Fibroblast of lung (primary cell): Measurements from ENCODE around the gene TUBGCP5. TPM values are rescaled to one million over a fixed set of nuclear protein-coding genes. Genes with fewer than 3 reads are reported as not detected.

Experiments used
- DNase-seq, 2 donors: peaks; one replicate each; pipeline versions ENCODE4 v3.0.0 to v3.0.0-alpha.2; 2010; ENCODE audit warnings: low read depth in 2 of 2
- H2AFZ ChIP-seq: 2 replicates; pipeline ENCODE4 v1.5.1; 2012; ENCODE audit warnings: low read length, control low read depth, inconsistent platforms
- H3K27ac ChIP-seq: 2 replicates; pipeline ENCODE4 v1.5.1; 2011; ENCODE audit warnings: low read length, control low read depth; ENCODE audit not compliant: insufficient read depth
- H3K27me3 ChIP-seq: 2 replicates; pipeline ENCODE4 v1.5.1; 2011; ENCODE audit warnings: mild to moderate bottlenecking, low read length; ENCODE audit not compliant: control insufficient read depth, insufficient read depth
- H3K36me3 ChIP-seq: 2 replicates; pipeline ENCODE4 v1.5.1; 2011; ENCODE audit warnings: low read length; ENCODE audit not compliant: control insufficient read depth, insufficient read depth
- H3K4me1 ChIP-seq: 2 replicates; pipeline ENCODE4 v1.5.1; 2011; ENCODE audit warnings: low read length; ENCODE audit not compliant: control insufficient read depth, insufficient read depth; ENCODE audit errors: extremely low read depth
- H3K4me2 ChIP-seq: 2 replicates; pipeline ENCODE4 v1.5.1; 2011; ENCODE audit warnings: low read length, control low read depth; ENCODE audit not compliant: insufficient read depth; ENCODE audit errors: extremely low read depth
- H3K4me3 ChIP-seq, 4 experiments: fragments of 200-600 bp in 1 of 4; sonication (generic) in 1 of 4; replicated peaks in 1 of 4; 2 replicates each; pipeline ENCODE4 v1.5.1; 2011 to 2016; ENCODE audit warnings: low read length in 4 of 4, low read depth in 3 of 4, mild to moderate bottlenecking in 3 of 4, control low read depth in 2 of 4, inconsistent platforms in 1 of 4, mixed read lengths in 1 of 4; ENCODE audit not compliant: insufficient read depth in 1 of 4; ENCODE audit errors: control extremely low read depth in 1 of 4
- H3K79me2 ChIP-seq: 2 replicates; pipeline ENCODE4 v1.5.1; 2012; ENCODE audit warnings: mild to moderate bottlenecking, low read length, inconsistent platforms; ENCODE audit not compliant: control insufficient read depth, insufficient read depth
- H3K9ac ChIP-seq: 2 replicates; pipeline ENCODE4 v1.5.1; 2011; ENCODE audit warnings: mild to moderate bottlenecking, low read length, control low read depth; ENCODE audit not compliant: insufficient read depth
- H3K9me3 ChIP-seq: 2 replicates; pipeline ENCODE4 v1.5.1; 2012; ENCODE audit warnings: low read depth, low read length; ENCODE audit not compliant: control insufficient read depth, insufficient read depth
- H4K20me1 ChIP-seq: 2 replicates; pipeline ENCODE4 v1.5.1; 2011; ENCODE audit warnings: low read length; ENCODE audit not compliant: control insufficient read depth, insufficient read depth; ENCODE audit errors: extremely low read depth
- EZH2 ChIP-seq: IDR thresholded peaks from 2 replicates; pipeline ENCODE4 v1.5.1; 2012; ENCODE audit warnings: low read length, control low read depth, mild to moderate bottlenecking; ENCODE audit errors: missing control alignments
- polyA plus RNA-seq, 2 donors: library from polyadenylated mRNA; depleted of rRNA in 1 of 2; stranded (reverse) in 1 of 2; unstranded in 1 of 2; fragments of >200 nt; gene quantifications; 2 replicates each; pipeline ENCODE4 v1.2.1, GENCODE V29; 2011 to 2012; ENCODE audit warnings: missing spikeins in 1 of 2
- total RNA-seq: library from RNA; depleted of rRNA; stranded (reverse); fragments of >200 nt; gene quantifications from 2 replicates; pipeline ENCODE4 v1.2.1, GENCODE V29; 2014
- TF ChIP-seq, protein P1 (sequence below), 2 donors: IDR thresholded peaks in 1 of 2; conservative IDR thresholded peaks in 1 of 2; 1 replicate in 1 of 2; 2 replicates in 1 of 2; pipeline ENCODE4 v1.5.1; 2011 to 2012; ENCODE audit warnings: low read length in 2 of 2, control low read depth in 1 of 2, inconsistent platforms in 1 of 2, low read depth in 1 of 2, mild to moderate bottlenecking in 1 of 2

TUBGCP5 gene
- total and polyA plus RNA-seq, 2 donors (not counting 1 experiment from before 2014, with no cell fraction given) = 17.0 to 22.0 TPM

GRCh38 chr15:22951031-22951380 is 88.4 kb downstream of the TUBGCP5 start:
- H3K36me3 ChIP-seq = no peaks in the 10 kb centered on the region
- DNase-seq = no peak
- peak overlapping the region; percentile 88 for H3K4me2 ChIP-seq
- no peaks in the 10 kb centered on the region for H3K27me3 ChIP-seq
- H3K27ac ChIP-seq = peak overlapping the region; percentile 58
- no peak overlapping the region for H3K4me3 ChIP-seq
- H3K9ac ChIP-seq = no peak overlapping the region
- TF ChIP-seq EZH2 = no peak
- TF ChIP-seq, protein P1, sequence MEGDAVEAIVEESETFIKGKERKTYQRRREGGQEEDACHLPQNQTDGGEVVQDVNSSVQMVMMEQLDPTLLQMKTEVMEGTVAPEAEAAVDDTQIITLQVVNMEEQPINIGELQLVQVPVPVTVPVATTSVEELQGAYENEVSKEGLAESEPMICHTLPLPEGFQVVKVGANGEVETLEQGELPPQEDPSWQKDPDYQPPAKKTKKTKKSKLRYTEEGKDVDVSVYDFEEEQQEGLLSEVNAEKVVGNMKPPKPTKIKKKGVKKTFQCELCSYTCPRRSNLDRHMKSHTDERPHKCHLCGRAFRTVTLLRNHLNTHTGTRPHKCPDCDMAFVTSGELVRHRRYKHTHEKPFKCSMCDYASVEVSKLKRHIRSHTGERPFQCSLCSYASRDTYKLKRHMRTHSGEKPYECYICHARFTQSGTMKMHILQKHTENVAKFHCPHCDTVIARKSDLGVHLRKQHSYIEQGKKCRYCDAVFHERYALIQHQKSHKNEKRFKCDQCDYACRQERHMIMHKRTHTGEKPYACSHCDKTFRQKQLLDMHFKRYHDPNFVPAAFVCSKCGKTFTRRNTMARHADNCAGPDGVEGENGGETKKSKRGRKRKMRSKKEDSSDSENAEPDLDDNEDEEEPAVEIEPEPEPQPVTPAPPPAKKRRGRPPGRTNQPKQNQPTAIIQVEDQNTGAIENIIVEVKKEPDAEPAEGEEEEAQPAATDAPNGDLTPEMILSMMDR (conservative IDR thresholded peaks at IDR 0.05 in 1 of 2, IDR thresholded peaks at IDR 0.05 in 1 of 2; ENCODE audit: low read depth in 1 of 2, low read length in 2 of 2) = no peak
- no peaks in the 10 kb centered on the region for H4K20me1 ChIP-seq
- H2AFZ ChIP-seq = no peak overlapping the region
- peaks cover 28% of the 10 kb centered on the region for H3K4me1 ChIP-seq
- no peaks in the 10 kb centered on the region for H3K9me3 ChIP-seq
- peaks cover 72% of the 10 kb centered on the region for H3K79me2 ChIP-seq

- Histone ChIP-seq H4K20me1 (no peaks in the 10 kb centered on the region), H3K4me3 (peak overlapping the region; percentile 2 to 38 (median 25))
Measured at GRCh38 chr15:22950256-22950990, 88.9 kb downstream of the TUBGCP5 start.

More at GRCh38 chr15:22950256-22950990, 88.9 kb downstream of the TUBGCP5 start:
- peaks cover 28% of the 10 kb centered on the region for H3K4me1 ChIP-seq
- no peaks in the 10 kb centered on the region for H3K27me3 ChIP-seq
- TF ChIP-seq EZH2 = no peak
- TF ChIP-seq, protein P1 (conservative IDR thresholded peaks at IDR 0.05 in 1 of 2, IDR thresholded peaks at IDR 0.05 in 1 of 2; ENCODE audit: low read depth in 1 of 2, low read length in 2 of 2) = no peak
- no peak overlapping the region for H3K9ac ChIP-seq
- peak in 1 of 2 donors; percentile 20 for DNase-seq
- peak overlapping the region; percentile 88 for H3K4me2 ChIP-seq
- peak overlapping the region; percentile 58 for H3K27ac ChIP-seq
- H3K9me3 ChIP-seq = no peaks in the 10 kb centered on the region
- H3K36me3 ChIP-seq = no peaks in the 10 kb centered on the region
- H2AFZ ChIP-seq = no peak overlapping the region
- peaks cover 70% of the 10 kb centered on the region for H3K79me2 ChIP-seq

Other genes with a start within 250 kb of the TUBGCP5 start
- 41.6 and 47.7 TPM in 2 replicates for gene NIPA2, start 200.9 kb downstream of the TUBGCP5 start, total RNA-seq
- 64.7 and 65.8 TPM in 2 replicates for gene NIPA2, start 200.9 kb downstream of the TUBGCP5 start, polyA plus RNA-seq
- gene CYFIP1, start 59.2 kb downstream of the TUBGCP5 start, total RNA-seq = 63.9 and 102 TPM in 2 replicates
- gene CYFIP1, start 59.2 kb downstream of the TUBGCP5 start, polyA plus RNA-seq = 59.4 and 83.2 TPM in 2 replicates
- not detected in 2 replicates for gene GOLGA6L1, start 97.3 kb upstream of the TUBGCP5 start, total RNA-seq
- not detected in 2 replicates for gene GOLGA6L1, start 97.3 kb upstream of the TUBGCP5 start, polyA plus RNA-seq